Lung (tissue), 12 donors: Measurements from ENCODE around the gene HERPUD2. TPM values are rescaled to one million over a fixed set of nuclear protein-coding genes. Genes with fewer than 3 reads are reported as not detected.

Source experiments
- ATAC-seq: fragments of 200-7000 bp; cut with Tn5 transposase; one replicate; pipeline ENCODE4 v1.9.1; 2020; ENCODE audit warnings: moderate number of reproducible peaks; ENCODE audit not compliant: insufficient read depth, low FRiP score
- DNase-seq, 3 donors: peaks; one replicate each; pipeline ENCODE4 v3.0.0-alpha.2; 2013 to 2017
- H3K27ac ChIP-seq, 2 donors: one replicate each; pipeline ENCODE4 v1.5.1; 2013; ENCODE audit warnings: mild to moderate bottlenecking in 2 of 2, moderate library complexity in 2 of 2, control low read depth in 1 of 2, inconsistent platforms in 1 of 2, low read depth in 1 of 2, low read length in 1 of 2
- H3K27me3 ChIP-seq, 3 donors: one replicate each; pipeline ENCODE4 v1.5.1; 2013; ENCODE audit warnings: low read length in 2 of 3; ENCODE audit not compliant: control insufficient read depth in 3 of 3, insufficient read depth in 3 of 3
- H3K36me3 ChIP-seq, 4 donors: one replicate each; pipeline ENCODE4 v1.5.1; 2013; ENCODE audit warnings: low read length in 4 of 4, mild to moderate bottlenecking in 1 of 4, moderate library complexity in 1 of 4; ENCODE audit not compliant: control insufficient read depth in 4 of 4, insufficient read depth in 4 of 4
- H3K4me1 ChIP-seq, 5 donors: one replicate each; pipeline ENCODE4 v1.5.1; 2013; ENCODE audit warnings: low read length in 5 of 5, mild to moderate bottlenecking in 2 of 5, moderate library complexity in 1 of 5; ENCODE audit not compliant: control insufficient read depth in 5 of 5, insufficient read depth in 5 of 5
- H3K4me3 ChIP-seq: one replicate; pipeline ENCODE4 v1.5.1; 2013; ENCODE audit warnings: mild to moderate bottlenecking, control low read depth, moderate library complexity
- H3K9ac ChIP-seq, 2 donors: one replicate each; pipeline ENCODE4 v1.5.1; 2013; ENCODE audit warnings: low read length in 2 of 2, control low read depth in 1 of 2; ENCODE audit not compliant: insufficient read depth in 1 of 2
- H3K9me3 ChIP-seq, 4 donors: one replicate each; pipeline ENCODE4 v1.5.1; 2013; ENCODE audit warnings: low read length in 3 of 4, mild to moderate bottlenecking in 1 of 4, moderate library complexity in 1 of 4; ENCODE audit not compliant: control insufficient read depth in 4 of 4, insufficient read depth in 3 of 4
- WGBS, 2 donors: extraction: QIAGEN DNeasy Blood & Tissue Kit; methylation state at CpG; one replicate each; pipeline ENCODE4 v1.1.7; 2013; 5-methylcytosine and 5-hydroxymethylcytosine counted together
- polyA plus RNA-seq, 2 donors: library from polyadenylated mRNA; stranded (reverse); fragments of 200-250 nt; gene quantifications; one replicate each; pipeline ENCODE4 v1.2.1, GENCODE V29; 2013
- total RNA-seq, 2 donors: library from RNA; depleted of rRNA in 1 of 2; stranded (reverse); fragments of >200 nt in 1 of 2; gene quantifications; one replicate each; pipeline ENCODE4 v1.2.1, GENCODE V29; 2014 to 2021
- TF ChIP-seq, protein P1 (sequence below): IDR thresholded peaks from 2 replicates; pipeline ENCODE4 v1.5.1; 2012; ENCODE audit warnings: mild to moderate bottlenecking; ENCODE audit errors: control extremely low read depth, extremely low read depth
- donor health status: control.
- donor health status: control.
- donor health status: Bipolar disorder and iron deficiency.
- donor health status: healthy.
- donor health status: DM: yes; HTN: yes; CAD: no.

The HERPUD2 gene
- total and polyA plus RNA-seq, 4 donors: 10.4 to 32.2 (median 21.8) TPM

DNA sequence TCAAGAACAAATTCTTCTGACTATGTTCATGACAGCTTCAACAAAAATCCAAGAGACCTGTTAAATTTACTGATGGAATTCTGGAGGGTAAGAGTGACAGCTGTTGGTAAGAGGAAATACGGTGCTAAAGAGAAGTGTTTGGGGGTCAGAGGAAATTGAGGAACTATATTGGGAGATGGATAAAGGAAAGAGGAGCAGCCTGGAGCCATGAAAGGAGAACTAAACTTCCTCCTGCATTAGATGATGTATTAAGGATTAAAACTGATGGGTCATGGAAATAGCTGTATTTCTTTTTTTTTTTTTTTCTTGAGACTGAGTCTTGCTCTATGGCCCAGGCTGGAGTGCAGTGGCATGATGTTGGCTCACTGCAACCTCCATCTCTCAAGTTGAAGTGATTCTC lies 95.3 kb downstream of the HERPUD2 start:
- ATAC-seq (no peak), DNase-seq (no peak)
- 22 to 58% methylated on average over 1 of the region's 1 CpG for WGBS, 2 donors
- H3K27ac ChIP-seq: no peak overlapping the region
- no peaks in the 10 kb centered on the region for H3K9me3 ChIP-seq
- no peak overlapping the region for H3K4me3 ChIP-seq
- TF ChIP-seq, protein P1, sequence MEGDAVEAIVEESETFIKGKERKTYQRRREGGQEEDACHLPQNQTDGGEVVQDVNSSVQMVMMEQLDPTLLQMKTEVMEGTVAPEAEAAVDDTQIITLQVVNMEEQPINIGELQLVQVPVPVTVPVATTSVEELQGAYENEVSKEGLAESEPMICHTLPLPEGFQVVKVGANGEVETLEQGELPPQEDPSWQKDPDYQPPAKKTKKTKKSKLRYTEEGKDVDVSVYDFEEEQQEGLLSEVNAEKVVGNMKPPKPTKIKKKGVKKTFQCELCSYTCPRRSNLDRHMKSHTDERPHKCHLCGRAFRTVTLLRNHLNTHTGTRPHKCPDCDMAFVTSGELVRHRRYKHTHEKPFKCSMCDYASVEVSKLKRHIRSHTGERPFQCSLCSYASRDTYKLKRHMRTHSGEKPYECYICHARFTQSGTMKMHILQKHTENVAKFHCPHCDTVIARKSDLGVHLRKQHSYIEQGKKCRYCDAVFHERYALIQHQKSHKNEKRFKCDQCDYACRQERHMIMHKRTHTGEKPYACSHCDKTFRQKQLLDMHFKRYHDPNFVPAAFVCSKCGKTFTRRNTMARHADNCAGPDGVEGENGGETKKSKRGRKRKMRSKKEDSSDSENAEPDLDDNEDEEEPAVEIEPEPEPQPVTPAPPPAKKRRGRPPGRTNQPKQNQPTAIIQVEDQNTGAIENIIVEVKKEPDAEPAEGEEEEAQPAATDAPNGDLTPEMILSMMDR: no peak
- H3K27me3 ChIP-seq: no peaks in the 10 kb centered on the region
- H3K36me3 ChIP-seq: no peaks in the 10 kb centered on the region
- peaks cover 0 to 4% (median 0%) of the 10 kb centered on the region in 5 donors for H3K4me1 ChIP-seq
- H3K9ac ChIP-seq: no peak overlapping the region

DNA sequence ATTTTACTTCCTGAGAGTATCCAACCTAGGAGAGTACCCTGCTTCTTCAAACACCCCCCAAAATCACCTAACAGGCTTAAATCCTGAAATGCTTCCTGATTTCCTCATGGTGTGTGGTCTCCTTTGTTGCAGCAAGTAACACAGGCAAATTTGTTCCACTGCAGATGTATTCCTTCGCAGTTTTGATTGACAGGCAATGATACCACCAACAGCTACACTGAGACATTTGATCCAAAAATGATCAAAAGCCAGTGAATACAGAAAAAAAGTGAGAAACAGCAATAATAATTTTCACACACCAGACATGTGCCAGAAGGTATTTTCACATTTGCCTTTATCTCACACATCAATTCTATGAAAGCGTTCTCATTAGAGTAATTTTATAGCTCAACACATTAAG lies 95.9 kb downstream of the HERPUD2 start:
- no peaks in the 10 kb centered on the region for H3K27me3 ChIP-seq
- H3K27ac ChIP-seq: no peak overlapping the region
- H3K4me1 ChIP-seq: peaks cover 0 to 4% (median 0%) of the 10 kb centered on the region in 5 donors
- ATAC-seq: no peak
- H3K4me3 ChIP-seq: no peak overlapping the region
- H3K9ac ChIP-seq: no peak overlapping the region
- no peak for DNase-seq
- 48 to 85% methylated on average over 2 of the region's 2 CpGs for WGBS, 2 donors
- no peaks in the 10 kb centered on the region for H3K36me3 ChIP-seq
- H3K9me3 ChIP-seq: no peaks in the 10 kb centered on the region
- TF ChIP-seq, protein P1: no peak

DNA sequence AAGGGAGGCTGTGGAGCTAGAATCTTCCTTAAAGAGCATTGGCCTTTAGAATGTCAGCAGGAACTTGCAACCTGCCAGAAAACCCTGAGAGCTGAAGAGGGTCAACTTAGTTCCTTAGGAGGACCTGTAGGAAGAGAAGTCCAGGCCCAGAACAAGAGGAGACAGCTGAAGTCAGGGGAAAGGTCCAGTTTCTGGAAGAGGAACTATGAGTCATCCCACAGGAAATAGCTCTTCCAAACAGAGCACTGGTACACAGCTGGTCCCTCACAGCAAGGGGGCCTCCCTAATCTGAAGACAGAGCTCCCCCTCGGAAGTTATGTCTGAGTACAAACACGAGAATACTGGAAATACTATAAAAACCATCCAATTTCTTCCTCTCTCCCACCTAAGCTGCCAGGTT lies 98.9 kb downstream of the HERPUD2 start:
- Histone ChIP-seq H3K4me3 (no peak overlapping the region), H3K27me3 (no peaks in the 10 kb centered on the region), H3K9me3 (no peaks in the 10 kb centered on the region), H3K27ac (peak overlapping the region in 1 of 2 donors; percentile 5), H3K9ac (no peak overlapping the region), H3K36me3 (no peaks in the 10 kb centered on the region), H3K4me1 (peaks cover 0 to 6% (median 0%) of the 10 kb centered on the region in 5 donors)
- DNase-seq (no peak), ATAC-seq (no peak)
- WGBS, 2 donors: 23 to 45% methylated on average over 2 of the region's 2 CpGs
- TF ChIP-seq, protein P1: no peak

DNA sequence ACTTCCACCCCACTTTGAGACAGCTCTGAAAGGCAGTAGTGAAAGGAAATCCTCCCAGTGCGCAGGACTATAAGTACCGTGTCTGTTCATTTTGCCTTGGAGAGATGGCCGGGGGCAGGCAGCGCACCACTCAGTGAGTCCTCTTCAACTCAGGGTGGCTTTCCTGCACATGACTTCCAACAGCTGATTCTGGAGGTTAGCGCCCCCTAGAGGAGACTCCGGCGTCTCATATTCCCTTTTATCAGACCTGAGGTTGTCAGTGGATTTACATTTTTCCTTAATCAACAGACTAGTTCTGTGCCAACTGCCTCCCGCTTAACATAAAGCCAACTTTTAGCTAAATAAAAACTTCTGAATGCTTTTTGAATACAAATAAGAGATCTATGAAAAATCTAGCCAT lies 101.0 kb downstream of the HERPUD2 start:
- Histone ChIP-seq H3K4me1 (peaks cover 0 to 6% (median 0%) of the 10 kb centered on the region in 5 donors), H3K27ac (no peak overlapping the region), H3K36me3 (no peaks in the 10 kb centered on the region), H3K9me3 (no peaks in the 10 kb centered on the region), H3K27me3 (no peaks in the 10 kb centered on the region), H3K9ac (no peak overlapping the region), H3K4me3 (no peak overlapping the region)
- TF ChIP-seq, protein P1: no peak
- DNase-seq (no peak), ATAC-seq (no peak)
- 80 to 81% methylated on average over 8 of the region's 8 CpGs for WGBS, 2 donors
